HG02852 (cell line): ENCODE data around the gene RTN4RL2.

Experiments used
- ATAC-seq: cut with Tn5 transposase; IDR thresholded peaks from one replicate; pipeline ENCODE4 v1.9.1; 2021; ENCODE audit warnings: mild to moderate bottlenecking, moderate library complexity; ENCODE audit not compliant: unreplicated experiment

RTN4RL2 gene

GRCh38 chr11:57516061-57516443, 55.7 kb downstream of the RTN4RL2 start:
- ATAC-seq: no peak

GRCh38 chr11:57521116-57521515, 60.8 kb downstream of the RTN4RL2 start:
- ATAC-seq: no peak

DNA sequence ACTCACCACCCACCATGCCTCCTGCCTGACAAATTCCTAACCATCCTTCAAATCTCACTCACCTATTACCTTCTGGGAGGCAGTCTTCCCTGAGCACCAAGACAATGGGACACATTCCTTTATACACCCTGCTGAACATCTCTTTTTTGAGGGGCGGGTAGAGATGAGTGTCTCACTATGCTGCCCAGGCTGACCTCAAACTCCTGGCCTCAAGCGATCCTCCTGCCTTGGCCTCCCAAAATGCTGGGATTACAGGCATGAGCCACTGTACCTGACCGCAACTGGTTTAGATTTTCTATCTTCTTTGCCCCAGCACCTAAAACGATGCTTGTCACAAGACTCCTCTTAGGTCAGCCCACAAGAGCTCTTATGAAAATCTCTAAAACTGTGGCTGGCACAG, 63.1 kb downstream of the RTN4RL2 start:
- no peak for ATAC-seq
